ENCODE measurements around the gene FKBP5.
"Not testable (repeated sequence)": the region's sequence is repeated elsewhere in the genome, so short reads cannot be mapped to it uniquely, and the experiment has no call there.

GRCh38 chr6:35673284-35673666 is 15.4 kb downstream of the FKBP5 start:
- TF ChIP-seq CTCF (IDR thresholded peaks at IDR 0.05; ENCODE audit: insufficient read depth, low read depth, low read length); EZH2 (IDR thresholded peaks at IDR 0.05; ENCODE audit: insufficient read depth, low read length): not testable (repeated sequence)

Measured in astrocyte (in vitro differentiated cells and primary cell).